Measurements from ENCODE around the gene ADAM12. TPM values are rescaled to one million over a fixed set of nuclear protein-coding genes. Genes with fewer than 3 reads are reported as not detected.

ADAM12 gene
- total RNA-seq, 1 experiment from 2014 or later: 33.8 TPM

GRCh38 chr10:126117196-126117595 lies 271.1 kb downstream of the ADAM12 start:
- DNase-seq (ENCODE audit: low read depth): no peak

- no peak for DNase-seq (ENCODE audit: low read depth)
Observed at GRCh38 chr10:126115886-126116285, 272.4 kb downstream of the ADAM12 start.

- no peak for DNase-seq (ENCODE audit: low read depth)
Observed at GRCh38 chr10:126114884-126115555, 273.3 kb downstream of the ADAM12 start.

DNA sequence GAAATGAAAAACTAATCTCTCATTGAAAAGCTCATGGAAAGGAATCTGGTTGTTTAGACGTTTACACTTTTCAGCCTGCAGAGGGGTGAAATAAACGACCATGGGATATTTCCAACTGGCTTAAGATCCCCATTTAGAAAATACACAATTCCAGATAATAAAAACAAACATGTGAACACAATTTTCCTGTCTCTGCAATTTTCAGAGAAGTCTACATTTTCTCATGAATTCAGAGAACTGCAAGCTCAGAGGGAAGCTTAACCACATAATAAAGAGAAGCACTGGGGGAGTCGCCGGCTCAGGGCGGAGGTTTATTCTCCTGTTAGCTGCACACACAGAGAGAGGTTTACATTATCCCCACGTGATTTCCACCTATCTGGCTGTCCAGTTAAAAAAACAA lies 276.8 kb downstream of the ADAM12 start:
- DNase-seq (ENCODE audit: low read depth): no peak

GRCh38 chr10:126110489-126111180 lies 277.6 kb downstream of the ADAM12 start:
- DNase-seq (ENCODE audit: low read depth): no peak

- DNase-seq (ENCODE audit: low read depth): no peak
Observed at GRCh38 chr10:126109893-126110292, 278.4 kb downstream of the ADAM12 start.

DNA sequence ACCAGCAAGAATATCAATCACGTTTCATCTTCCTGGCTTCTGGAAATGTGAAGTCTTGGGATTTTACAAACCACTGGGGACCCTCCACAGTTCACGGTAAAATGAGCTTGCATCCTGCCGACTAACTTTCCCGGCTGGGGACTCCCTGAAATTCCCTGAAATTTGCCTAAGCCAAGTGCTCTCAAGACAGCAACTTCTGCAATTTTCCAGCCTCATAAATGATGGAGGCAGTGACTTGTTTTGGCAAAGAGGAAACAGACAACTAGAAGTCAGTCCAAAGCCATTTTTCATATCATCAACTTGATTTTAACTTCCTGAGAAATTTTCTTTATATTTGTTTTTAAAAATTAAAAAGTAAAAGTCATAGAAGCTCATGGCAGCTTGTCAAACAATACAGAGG lies 279.6 kb downstream of the ADAM12 start:
- DNase-seq (ENCODE audit: low read depth): no peak

GRCh38 chr10:126104767-126105166 lies 283.5 kb downstream of the ADAM12 start:
- no peak for DNase-seq (ENCODE audit: low read depth)

DNA sequence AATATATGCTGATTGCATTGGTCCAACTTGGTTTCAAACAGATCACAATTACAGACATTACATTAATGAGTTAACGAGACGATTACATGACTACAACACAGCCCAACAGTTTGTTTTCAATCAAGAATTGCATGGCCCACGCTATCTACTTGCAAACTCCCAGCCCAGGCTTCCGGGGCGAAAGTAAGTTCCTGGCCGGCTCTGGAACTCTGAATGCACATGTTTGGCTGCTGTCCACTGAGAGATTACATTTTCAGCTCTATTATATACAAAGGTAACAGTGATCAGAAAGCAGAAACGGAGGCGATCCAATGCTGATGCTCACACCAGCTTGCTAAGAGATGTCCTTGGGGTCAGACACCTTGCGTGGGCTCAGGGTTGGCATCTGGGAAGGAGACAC lies 285.6 kb downstream of the ADAM12 start:
- no peak for DNase-seq (ENCODE audit: low read depth)

DNA sequence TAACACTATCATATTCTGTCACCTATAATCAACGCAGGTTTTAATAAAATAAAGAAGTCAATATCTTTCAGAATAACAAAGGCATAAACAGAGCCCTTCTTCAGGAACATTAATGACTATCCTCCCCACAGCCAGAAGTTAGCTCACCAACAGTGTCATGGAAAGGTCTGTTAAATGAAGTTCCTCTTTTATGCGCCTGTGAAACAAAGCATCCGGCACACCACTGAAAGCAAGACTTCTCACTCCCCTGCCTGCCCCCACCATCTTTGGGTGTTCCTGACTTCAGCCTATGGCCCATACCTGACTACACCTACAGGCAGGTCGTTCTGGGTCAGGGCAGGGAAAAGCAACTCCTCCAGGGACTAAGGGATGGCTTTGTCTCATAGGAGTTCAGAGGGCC lies 286.5 kb downstream of the ADAM12 start:
- DNase-seq (ENCODE audit: low read depth): no peak

- no peak for DNase-seq (ENCODE audit: low read depth)
Observed at GRCh38 chr10:126101325-126101724, 287.0 kb downstream of the ADAM12 start.

DNA sequence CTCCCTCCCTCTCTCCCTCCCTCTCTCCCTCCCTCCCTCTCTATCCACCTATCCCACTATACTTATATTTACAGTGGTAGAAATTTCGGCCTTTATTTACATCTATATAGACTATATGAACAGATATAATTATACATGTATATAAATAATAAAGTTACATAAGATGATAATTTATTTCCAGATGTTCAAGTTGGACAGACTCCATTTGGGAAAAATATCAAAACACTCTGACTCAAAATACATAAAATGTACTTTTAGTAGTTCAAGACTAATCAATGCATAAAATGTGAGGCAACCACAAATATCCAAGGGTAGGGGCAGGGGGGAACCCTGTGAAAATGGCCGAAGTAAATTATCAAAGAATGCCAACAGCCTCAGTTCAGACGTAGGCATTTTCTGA lies 288.9 kb downstream of the ADAM12 start:
- no peak for DNase-seq (ENCODE audit: low read depth)

- no peak for DNase-seq (ENCODE audit: low read depth)
Observed at GRCh38 chr10:126098226-126098581, 290.1 kb downstream of the ADAM12 start.

- no peak for DNase-seq (ENCODE audit: low read depth)
Observed at GRCh38 chr10:126097558-126098225, 290.6 kb downstream of the ADAM12 start.

DNA sequence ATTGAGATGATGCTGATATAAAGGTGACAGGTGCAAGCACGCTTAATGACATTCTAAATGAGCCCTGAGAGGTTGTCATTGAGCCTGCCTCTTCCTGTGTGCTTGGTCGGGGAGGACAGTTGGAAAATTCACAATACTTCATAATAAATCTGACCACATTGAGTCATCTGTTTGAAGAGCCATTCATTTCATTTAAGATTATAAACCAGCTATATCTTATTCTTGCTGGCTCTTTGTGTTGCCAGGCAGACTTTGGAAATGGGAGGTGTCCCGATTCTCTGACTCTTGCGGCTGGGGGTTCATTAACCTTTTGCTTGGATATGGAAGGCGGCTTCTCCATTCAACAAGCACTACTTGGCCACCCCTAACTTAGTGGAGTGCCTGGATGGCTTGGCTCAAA lies 293.7 kb downstream of the ADAM12 start:
- no peak for DNase-seq (ENCODE audit: low read depth)

GRCh38 chr10:126092366-126093215 lies 295.7 kb downstream of the ADAM12 start:
- peak; percentile 59 for DNase-seq (ENCODE audit: low read depth)

DNA sequence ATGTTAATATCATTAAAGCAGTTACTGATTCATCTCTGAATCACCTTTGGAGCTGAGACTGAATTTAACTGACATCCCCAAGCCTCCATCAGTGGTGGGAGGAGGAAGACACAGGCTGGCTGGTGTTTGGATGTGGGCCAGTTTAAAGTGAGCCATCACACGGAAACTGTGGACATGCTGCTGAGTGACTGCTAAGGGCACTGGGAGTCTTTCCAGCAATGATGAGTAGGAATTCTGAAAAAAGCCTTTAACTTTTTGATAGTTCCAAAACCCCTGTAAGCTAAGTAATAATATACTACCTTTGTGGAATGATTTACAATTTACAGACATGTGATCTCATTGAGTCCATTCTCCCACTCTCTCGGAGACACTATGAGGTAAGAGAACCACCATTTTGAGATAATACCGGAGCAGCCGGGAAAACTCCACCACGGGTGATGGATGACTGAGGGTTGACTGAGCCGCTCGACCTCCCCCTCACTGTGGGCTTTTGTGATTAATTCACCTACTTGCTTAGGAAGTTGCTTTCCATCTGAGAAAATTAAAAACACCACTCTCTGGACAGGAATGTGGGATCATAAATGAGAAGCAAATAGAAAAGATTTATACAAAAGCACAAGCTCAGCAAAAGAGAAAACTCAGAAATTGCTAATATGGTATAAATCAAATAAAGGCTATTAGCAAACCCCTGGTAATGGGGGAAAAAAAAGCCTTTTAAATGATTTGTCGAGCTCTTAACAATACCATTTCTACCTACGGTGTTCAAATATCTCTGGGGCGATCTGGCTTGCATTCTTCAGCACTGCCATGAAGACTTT lies 297.2 kb downstream of the ADAM12 start:
- DNase-seq (ENCODE audit: low read depth): peak; percentile 93

- DNase-seq (ENCODE audit: low read depth): no peak
Observed at GRCh38 chr10:126090443-126090842, 297.8 kb downstream of the ADAM12 start.

DNA sequence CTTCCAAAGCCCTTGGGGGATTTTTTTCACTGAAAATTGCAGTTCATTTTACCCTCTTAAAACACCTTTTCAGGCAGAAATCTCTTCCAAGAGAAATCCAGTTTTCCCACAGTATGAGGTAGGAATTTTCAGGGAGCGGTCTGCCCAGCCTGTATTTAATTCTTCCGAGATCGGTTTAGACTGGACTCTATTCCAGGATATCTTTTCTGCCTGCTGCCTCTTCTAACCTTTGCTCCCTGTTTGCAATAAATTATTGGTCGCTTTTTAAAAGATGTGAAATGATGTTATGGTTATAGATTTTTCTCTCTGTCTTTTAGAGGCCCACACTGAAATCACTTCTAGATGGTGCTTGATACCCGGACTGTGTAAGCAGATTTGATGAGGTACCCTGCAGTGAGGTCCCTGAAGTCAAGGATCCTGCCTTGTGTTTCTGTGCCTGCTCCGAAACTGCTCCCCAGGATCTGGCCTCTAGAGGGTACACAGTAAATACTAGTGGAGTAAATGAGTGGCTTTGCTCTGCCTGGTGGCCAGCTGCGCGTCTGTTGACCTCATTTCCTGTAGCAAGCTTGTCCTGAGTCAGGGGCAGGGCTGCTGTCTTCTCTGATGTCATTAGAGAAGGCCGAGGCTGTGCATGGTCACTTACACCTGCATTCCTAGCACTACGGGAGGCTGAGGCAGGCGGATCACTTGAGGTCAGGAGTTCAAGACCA lies 300.3 kb downstream of the ADAM12 start:
- peak; percentile 28 for DNase-seq (ENCODE audit: low read depth)

DNA sequence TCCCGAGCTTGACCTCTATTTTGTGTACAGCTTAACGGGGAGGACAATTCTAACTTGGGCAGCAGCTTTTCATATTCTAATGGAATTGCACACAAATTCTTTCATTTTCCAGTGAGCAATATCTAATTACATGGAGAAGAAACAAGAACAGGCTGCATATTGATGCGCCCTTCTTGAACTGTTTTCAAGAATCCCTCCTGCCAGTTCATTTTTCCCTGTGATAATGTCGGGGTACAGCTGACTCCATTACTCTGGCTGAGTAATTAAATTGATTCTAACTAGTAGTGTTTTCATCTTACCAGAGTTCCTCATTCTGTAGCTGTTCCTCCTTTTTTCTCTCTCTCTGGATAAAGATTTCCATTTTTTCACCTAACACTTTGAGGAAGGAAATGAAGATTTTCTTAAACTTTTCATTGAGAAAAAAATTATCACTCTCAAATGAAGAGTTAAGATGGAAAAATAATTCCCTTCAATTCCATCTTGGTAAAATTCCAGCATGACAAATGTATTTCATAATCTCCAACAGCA lies 301.1 kb downstream of the ADAM12 start:
- DNase-seq (ENCODE audit: low read depth): no peak
